Skeletal muscle cell (primary cell): ENCODE results near the gene FSHR.

Source experiments
- DNase-seq: peaks from one replicate; pipeline ENCODE4 v3.0.0-alpha.2; 2010; ENCODE audit warnings: low read depth
- H3K4me3 ChIP-seq: 2 replicates; pipeline ENCODE4 v1.5.1; 2011; ENCODE audit warnings: low read depth, mild to moderate bottlenecking, control low read depth, low read length, moderate library complexity

FSHR gene, protein sequence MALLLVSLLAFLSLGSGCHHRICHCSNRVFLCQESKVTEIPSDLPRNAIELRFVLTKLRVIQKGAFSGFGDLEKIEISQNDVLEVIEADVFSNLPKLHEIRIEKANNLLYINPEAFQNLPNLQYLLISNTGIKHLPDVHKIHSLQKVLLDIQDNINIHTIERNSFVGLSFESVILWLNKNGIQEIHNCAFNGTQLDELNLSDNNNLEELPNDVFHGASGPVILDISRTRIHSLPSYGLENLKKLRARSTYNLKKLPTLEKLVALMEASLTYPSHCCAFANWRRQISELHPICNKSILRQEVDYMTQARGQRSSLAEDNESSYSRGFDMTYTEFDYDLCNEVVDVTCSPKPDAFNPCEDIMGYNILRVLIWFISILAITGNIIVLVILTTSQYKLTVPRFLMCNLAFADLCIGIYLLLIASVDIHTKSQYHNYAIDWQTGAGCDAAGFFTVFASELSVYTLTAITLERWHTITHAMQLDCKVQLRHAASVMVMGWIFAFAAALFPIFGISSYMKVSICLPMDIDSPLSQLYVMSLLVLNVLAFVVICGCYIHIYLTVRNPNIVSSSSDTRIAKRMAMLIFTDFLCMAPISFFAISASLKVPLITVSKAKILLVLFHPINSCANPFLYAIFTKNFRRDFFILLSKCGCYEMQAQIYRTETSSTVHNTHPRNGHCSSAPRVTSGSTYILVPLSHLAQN

DNA sequence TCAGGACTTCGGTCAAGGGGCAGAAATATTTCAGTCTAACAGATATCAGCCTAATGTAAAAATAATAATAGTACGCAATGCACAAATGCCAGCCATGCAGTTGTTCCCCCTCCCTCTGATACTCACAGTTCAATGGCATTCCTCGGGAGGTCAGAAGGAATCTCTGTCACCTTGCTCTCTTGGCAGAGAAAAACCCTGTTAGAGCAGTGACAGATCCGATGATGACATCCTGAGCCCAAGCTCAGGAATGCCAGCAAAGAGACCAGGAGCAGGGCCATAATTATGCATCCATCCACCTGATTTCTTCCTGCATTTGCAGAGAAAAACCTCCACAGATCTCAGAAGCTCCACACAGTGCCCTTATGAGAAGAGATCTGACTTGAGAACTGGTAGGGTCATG, at the start of gene FSHR:
Gene FSHR, minus strand, starts transcription at position 376 of the 400 bp plus-strand sequence. Its CDS starts 98 bp downstream, at position 278.
- no peak within 1 kb of the TSS for H3K4me3 ChIP-seq
- no peak for DNase-seq

DNA sequence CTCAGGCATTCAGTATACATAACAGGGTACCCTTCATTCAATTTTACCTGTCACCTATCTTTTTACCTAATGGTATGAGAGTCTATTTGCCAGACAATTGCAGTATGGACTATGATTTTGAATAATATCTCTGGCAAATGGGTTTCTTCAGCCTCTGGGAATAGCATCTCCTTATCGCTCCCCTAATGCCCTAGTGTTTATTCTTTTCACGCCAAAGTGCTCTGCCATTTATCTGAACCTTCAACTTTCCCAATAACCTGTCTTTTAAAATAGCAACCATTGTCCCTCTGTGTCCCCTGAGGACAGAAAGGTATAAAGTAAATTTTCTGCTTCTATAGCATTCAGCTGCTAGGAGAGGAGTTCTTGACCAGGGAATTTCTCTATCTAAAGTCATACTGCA, 45.0 kb upstream of the FSHR start:
- no peak overlapping the region for H3K4me3 ChIP-seq
- no peak for DNase-seq

GRCh38 chr2:49194701-49195100, 40.4 kb upstream of the FSHR start:
- H3K4me3 ChIP-seq, result no peak overlapping the region
- no peak for DNase-seq

DNA sequence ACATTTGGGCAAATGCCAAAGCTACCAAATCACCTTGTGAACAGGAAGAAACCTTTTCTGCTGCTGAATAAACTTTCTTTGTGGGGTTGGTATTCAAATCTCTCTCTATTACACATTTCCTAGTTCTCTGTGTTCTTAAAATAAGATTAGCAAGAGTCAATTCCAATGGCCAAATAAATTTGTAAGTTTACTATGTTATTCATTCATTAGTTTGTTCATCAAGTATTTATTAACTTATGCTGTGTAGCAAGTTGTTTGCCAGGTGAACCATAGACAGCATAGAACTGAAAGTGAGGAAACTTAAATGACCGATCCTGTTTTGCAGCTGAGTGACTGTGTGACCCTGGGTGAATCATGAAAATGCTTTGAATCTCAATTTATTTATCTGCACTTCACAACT, 37.7 kb upstream of the FSHR start:
- H3K4me3 ChIP-seq, result no peak overlapping the region
- no peak for DNase-seq

DNA sequence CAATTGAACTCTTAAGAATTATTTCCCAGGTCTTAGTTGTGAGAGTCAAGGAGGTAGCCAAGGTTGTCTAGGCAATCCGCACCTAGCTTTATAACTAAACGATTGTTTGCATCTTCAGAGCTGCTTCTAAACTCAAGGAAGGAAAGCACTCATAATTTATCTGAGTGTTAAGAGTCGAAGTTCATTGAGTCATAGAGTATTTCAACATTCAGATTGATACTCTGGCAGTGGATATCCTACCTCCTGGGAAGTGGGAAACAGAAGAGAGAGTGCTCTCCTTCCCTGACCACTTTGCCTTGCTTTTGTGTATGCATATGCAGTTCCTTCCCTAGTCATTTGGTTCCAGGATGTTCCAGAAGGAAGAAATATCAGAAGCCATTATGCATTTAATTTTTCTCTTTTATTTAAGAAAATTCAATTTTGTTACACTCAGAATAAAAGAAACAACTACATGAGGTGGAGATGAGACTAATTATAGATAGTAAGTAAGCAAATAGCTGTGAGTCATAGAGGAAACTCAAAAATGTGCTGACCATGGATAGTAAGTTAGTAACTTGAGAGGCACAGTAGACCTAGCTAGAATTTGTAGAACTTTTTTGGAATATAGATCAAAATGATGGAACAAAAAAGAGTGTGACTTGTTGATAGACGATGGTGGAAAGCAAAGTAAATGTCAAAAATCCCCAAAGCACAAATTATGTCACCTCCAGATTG, 35.4 kb upstream of the FSHR start:
- no peak overlapping the region for H3K4me3 ChIP-seq
- DNase-seq, result no peak

- DNase-seq, result no peak
- no peak overlapping the region for H3K4me3 ChIP-seq
These were observed 31.8 kb upstream of the FSHR start for GRCh38 chr2:49186050-49186648.

GRCh38 chr2:49178656-49179055, 24.3 kb upstream of the FSHR start:
- H3K4me3 ChIP-seq, result no peak overlapping the region
- DNase-seq, result no peak

- DNase-seq, result no peak
- no peak overlapping the region for H3K4me3 ChIP-seq
These were observed 22.9 kb upstream of the FSHR start for GRCh38 chr2:49177194-49177593.

GRCh38 chr2:49175831-49176230, 21.5 kb upstream of the FSHR start:
- no peak overlapping the region for H3K4me3 ChIP-seq
- no peak for DNase-seq

GRCh38 chr2:49174750-49175149, 20.4 kb upstream of the FSHR start:
- DNase-seq, result no peak
- no peak overlapping the region for H3K4me3 ChIP-seq

DNA sequence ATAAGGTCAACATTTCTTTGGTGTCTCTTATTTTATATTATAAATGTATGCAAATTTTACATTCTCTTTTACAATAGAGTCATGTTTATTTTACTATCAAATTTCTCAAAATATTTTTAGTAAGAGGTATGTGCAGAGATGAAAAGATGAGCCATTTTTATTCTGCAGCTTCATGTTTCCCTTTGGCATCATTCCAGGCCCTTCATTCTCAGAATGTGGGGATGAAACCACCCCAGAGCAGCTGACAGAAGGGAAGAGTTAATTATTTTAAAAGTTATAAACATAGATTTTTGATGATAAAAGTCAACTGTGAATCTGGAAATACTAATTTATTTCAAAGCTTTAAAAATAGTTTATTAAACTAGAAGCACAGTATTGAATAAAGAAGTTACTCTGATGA, 12.8 kb upstream of the FSHR start:
- H3K4me3 ChIP-seq, result no peak overlapping the region
- no peak for DNase-seq

GRCh38 chr2:49165662-49166061, 11.3 kb upstream of the FSHR start:
- DNase-seq, result no peak
- no peak overlapping the region for H3K4me3 ChIP-seq

GRCh38 chr2:49164729-49165128, 10.4 kb upstream of the FSHR start:
- no peak overlapping the region for H3K4me3 ChIP-seq
- no peak for DNase-seq

- DNase-seq, result no peak
- H3K4me3 ChIP-seq, result no peak overlapping the region
These were observed 7.8 kb upstream of the FSHR start for GRCh38 chr2:49162151-49162550.

DNA sequence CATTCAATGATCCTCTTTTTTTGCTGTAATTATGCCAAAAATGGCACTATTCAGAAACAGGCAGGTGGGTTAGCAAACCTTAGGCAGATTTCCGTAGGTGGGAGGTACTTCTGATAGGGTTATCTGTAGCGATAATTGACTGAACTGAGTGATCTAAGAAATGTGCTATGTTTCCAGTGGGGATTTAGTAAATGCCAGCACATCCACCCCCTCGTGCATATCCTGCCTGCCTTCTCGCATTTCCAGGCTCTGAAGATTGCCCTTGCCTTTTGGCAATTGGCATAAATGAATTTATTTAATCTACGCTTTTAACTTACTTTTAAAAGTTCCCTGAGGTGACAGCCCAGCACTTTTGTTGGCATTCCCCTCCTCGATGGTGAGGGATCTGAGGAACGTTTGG, 576 bp upstream of the FSHR start:
- DNase-seq, result no peak

DNA sequence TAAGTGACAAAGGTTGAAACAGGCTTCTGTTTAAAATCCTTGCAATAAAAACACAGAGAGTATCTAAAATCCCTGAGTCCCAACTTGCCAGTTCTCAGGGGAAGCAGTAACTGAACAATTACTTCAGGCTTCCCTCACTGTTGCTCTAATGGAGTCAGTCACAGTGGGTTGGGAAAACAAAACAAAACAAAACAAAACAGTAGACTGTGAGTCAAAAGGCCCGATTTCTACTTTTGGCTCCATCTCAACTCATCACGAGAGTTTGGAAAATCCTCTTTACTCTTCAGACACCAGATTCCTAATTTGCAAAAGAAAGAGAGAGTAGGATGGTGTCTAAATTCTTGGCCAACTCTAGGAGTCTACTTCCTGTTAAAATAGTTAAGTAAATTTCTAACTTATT, 1.1 kb downstream of the FSHR start:
- no peak overlapping the region for H3K4me3 ChIP-seq
- no peak for DNase-seq

More for the DNA sequence above, 576 bp upstream of the FSHR start:
- H3K4me3 ChIP-seq, result no peak overlapping the region

DNA sequence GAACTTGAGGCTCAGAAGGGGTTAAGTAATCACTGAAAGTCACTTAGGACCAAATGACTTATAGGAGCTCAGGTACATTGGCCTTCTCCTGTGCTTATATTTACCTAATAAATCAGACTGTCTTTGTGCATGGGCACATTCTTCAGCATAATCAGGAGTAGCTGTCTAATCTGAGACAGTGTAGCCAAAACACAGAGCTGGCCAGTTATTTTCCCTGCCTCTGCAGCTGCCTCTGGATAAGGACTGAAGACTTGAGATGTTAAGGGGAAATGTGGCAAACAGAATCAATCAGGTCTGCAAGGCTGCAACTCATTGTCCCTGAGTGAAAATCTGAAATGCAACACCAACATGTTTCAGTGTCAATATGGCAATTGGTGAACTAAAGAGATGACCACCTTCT, 1.5 kb downstream of the FSHR start:
- no peak for DNase-seq
- no peak overlapping the region for H3K4me3 ChIP-seq

GRCh38 chr2:49146401-49146800, 7.9 kb downstream of the FSHR start:
- DNase-seq, result no peak
- no peak overlapping the region for H3K4me3 ChIP-seq

- no peak for DNase-seq
- no peak overlapping the region for H3K4me3 ChIP-seq
These were observed 22.5 kb downstream of the FSHR start for GRCh38 chr2:49131801-49132200.

- no peak for DNase-seq
- H3K4me3 ChIP-seq, result no peak overlapping the region
These were observed 25.3 kb downstream of the FSHR start for GRCh38 chr2:49129034-49129433.
